HG03571 (cell line): ENCODE results near the gene RGN.
"Not testable (repeated sequence)": the region's sequence is repeated elsewhere in the genome, so short reads cannot be mapped to it uniquely, and the experiment has no call there.

ENCODE experiments used
- ATAC-seq: cut with Tn5 transposase; IDR thresholded peaks from one replicate; pipeline ENCODE4 v1.9.1; 2021; ENCODE audit not compliant: unreplicated experiment

RGN gene

GRCh38 chrX:47116551-47117110 is 38.4 kb downstream of the RGN start:
- ATAC-seq = not testable (repeated sequence)

- not testable (repeated sequence) for ATAC-seq
Observed at GRCh38 chrX:47124466-47124865, 46.2 kb downstream of the RGN start.

- peak; percentile 98 for ATAC-seq
Observed at GRCh38 chrX:47129157-47129898, 51.1 kb downstream of the RGN start.

- ATAC-seq = no peak
Observed at GRCh38 chrX:47129899-47130358, 51.7 kb downstream of the RGN start.

- no peak for ATAC-seq
Observed at GRCh38 chrX:47133493-47133892, 55.2 kb downstream of the RGN start.

- not testable (repeated sequence) for ATAC-seq
Observed at GRCh38 chrX:47135650-47136049, 57.4 kb downstream of the RGN start.

- ATAC-seq = no peak
Observed at GRCh38 chrX:47138171-47138570, 59.9 kb downstream of the RGN start.
